Measurements from ENCODE around the gene KLHL2. TPM values are rescaled to one million over a fixed set of nuclear protein-coding genes. Genes with fewer than 3 reads are reported as not detected.

Gene KLHL2
- total RNA-seq, 1 donor: 16.4 TPM

DNA sequence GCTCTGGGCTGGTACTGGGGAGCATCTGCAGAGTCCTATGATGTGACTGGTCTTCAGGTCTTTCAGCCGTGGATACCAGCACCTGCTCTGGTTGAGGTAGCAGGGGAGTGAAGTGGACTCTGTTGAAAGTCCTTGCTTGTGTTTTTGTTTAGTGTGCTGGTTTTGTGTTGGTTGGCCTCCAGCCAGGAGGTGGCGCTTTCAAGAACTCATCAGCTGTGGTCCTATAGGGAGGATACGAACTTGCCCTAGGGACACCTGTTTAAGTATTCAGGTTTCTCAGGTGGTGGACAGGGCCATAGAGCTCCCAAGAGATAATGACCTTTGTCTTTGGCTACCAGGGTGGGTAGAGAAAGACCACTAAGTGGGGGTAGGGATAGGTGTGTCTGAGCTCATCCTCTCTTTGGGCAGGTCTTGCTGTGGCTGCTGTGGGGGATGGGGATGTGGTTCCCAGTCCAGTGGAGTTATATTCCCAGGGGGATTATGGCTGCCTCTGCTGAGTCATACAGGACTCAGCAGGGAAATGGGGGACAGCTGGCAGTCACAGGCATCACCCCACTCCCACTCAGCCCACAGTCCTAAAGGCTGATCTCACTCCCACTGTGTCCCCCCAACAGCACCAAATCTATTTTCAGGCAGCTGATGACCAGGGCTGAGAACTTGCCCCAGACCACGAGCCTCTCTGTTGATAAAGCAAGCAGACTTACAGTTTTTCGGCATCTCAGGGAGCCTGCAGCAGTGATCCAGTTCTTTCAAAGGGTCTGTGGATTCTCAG lies 144.2 kb downstream of the KLHL2 start:
- H3K4me3 ChIP-seq (ENCODE audit: low read depth, low read length): no peak overlapping the region
- no peak for DNase-seq (ENCODE audit: low read depth)
- TF ChIP-seq, protein P1, sequence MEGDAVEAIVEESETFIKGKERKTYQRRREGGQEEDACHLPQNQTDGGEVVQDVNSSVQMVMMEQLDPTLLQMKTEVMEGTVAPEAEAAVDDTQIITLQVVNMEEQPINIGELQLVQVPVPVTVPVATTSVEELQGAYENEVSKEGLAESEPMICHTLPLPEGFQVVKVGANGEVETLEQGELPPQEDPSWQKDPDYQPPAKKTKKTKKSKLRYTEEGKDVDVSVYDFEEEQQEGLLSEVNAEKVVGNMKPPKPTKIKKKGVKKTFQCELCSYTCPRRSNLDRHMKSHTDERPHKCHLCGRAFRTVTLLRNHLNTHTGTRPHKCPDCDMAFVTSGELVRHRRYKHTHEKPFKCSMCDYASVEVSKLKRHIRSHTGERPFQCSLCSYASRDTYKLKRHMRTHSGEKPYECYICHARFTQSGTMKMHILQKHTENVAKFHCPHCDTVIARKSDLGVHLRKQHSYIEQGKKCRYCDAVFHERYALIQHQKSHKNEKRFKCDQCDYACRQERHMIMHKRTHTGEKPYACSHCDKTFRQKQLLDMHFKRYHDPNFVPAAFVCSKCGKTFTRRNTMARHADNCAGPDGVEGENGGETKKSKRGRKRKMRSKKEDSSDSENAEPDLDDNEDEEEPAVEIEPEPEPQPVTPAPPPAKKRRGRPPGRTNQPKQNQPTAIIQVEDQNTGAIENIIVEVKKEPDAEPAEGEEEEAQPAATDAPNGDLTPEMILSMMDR (IDR thresholded peaks at IDR 0.05; ENCODE audit: insufficient read depth, low read depth, low read length): no peak

DNA sequence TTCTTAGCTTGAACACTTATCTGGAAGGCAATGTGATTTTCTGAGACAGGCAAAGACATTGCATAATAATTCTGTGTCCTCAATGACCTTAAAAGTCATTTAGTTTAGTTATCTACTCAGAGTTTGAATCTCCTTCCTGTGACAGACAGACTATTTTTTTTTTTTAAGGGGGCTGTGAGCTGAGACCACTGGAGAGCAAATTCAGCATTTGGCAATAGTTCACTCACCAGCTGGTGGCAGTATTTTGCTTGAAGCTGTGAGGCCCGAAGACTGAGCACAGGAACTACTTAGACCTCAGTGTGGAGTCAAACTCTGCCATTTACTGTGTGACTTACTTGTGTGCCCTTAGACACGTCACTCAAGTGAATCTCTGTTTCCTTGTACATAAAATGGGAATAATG lies 148.5 kb downstream of the KLHL2 start:
- peak; percentile 50 for DNase-seq (ENCODE audit: low read depth)
- TF ChIP-seq, protein P1 (IDR thresholded peaks at IDR 0.05; ENCODE audit: insufficient read depth, low read depth, low read length): peak; percentile 60

DNA sequence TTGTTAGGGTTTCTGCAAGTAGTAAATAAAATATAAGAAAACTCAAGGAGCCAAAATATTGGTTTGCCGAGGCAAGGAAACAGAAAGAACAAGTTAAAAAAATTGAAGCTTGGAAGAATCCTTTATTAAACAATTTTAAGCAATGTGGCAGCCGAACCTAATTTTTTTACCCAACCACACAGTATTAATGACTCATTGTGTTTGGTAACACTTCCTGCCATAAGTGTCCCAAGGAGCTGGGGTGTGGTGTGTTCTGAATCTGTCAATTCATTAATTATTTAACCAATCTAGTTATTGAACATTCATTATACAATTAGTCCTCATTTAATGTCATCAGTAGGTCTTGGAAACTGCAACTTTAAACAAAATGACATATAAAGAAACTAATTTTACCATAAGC lies 152.1 kb downstream of the KLHL2 start:
- peak; percentile 38 for DNase-seq (ENCODE audit: low read depth)
- TF ChIP-seq, protein P1 (IDR thresholded peaks at IDR 0.05; ENCODE audit: insufficient read depth, low read depth, low read length): no peak
- no peak overlapping the region for H3K4me3 ChIP-seq (ENCODE audit: low read depth, low read length)

More for the DNA sequence above, 148.5 kb downstream of the KLHL2 start:
- no peak overlapping the region for H3K4me3 ChIP-seq (ENCODE audit: low read depth, low read length)

DNA sequence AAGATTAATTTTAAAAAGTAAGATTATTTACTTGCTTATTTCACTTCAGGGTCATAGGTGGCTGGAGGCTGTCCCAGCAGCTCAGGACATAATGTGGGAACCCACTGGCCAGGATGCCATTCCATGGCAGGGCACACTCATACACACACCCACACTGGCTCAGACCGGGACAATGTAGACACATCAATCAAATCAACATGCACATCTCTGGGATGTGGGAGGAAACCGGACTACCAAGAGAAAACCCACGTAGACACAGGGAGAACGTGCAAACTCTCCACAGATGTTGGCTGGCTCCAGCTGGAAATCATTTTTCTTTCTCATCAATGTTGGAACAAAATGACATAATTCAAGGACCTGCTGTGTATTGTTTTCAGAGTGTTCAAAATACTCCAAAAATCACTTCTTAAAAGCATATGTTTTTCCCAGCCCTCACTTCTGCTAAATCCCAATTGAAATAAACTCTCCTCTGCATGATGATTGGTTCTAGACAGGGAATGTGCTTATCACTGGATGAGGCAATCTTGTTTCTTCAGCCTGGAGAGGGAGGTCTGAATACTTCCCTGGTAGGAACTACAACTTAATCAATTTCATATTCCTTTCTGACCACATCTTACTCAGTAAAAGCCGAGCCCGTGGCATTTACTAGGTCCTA lies 152.8 kb downstream of the KLHL2 start:
- peak; percentile 45 for DNase-seq (ENCODE audit: low read depth)
- TF ChIP-seq, protein P1 (IDR thresholded peaks at IDR 0.05; ENCODE audit: insufficient read depth, low read depth, low read length): no peak
- H3K4me3 ChIP-seq (ENCODE audit: low read depth, low read length): no peak overlapping the region

DNA sequence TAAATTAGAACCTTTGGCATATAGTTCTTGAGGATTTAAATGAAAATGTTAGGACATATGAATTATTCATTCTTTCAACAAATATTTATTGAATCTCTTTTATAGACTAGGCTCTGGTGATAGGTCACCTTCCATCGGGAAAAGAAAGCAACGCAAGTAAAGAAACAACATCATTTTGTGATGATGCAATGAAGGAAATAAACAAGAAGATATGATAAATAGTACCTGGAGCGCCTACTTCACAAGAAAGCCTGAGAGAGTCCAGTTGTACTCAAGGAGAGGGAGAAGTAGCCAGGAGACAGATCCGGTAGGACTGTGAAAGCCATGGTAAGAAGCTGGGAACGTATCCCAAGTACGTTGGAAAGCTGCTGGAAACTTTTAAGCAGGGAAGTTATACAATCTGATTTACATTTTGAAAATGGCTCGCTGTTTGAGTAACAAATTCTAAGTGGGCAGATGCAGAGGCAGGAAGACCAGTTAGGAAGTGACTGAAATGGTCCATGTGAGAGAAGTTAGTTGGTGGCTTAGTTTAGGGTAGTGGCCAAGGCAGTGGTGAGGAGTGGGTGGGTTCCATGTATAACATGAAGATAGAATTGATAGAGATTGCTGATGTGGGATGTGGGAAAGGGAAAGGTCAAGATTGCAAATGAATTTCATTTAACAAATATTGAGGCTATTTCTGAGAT lies 153.8 kb downstream of the KLHL2 start:
- DNase-seq (ENCODE audit: low read depth): no peak
- no peak overlapping the region for H3K4me3 ChIP-seq (ENCODE audit: low read depth, low read length)
- TF ChIP-seq, protein P1 (IDR thresholded peaks at IDR 0.05; ENCODE audit: insufficient read depth, low read depth, low read length): no peak

DNA sequence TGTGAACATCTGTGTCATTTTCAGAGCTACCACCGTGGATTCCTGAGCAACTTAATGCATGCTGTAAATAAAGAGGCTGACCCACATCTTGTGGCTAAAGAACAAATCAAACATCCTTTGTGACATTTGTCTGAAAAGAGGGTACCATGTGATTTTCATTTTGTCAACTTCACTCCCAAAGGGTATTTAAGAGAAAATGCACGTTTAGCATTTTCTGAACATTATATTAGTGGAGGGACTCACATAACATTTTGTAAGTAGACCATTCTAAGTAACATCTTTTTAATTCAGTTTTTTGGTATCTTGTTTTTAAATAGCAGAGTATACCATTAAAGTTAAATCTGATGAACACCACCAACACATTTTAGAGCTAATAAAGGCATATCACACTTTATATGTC lies 154.4 kb downstream of the KLHL2 start:
- no peak overlapping the region for H3K4me3 ChIP-seq (ENCODE audit: low read depth, low read length)
- DNase-seq (ENCODE audit: low read depth): no peak
- TF ChIP-seq, protein P1 (IDR thresholded peaks at IDR 0.05; ENCODE audit: insufficient read depth, low read depth, low read length): no peak

Measured in fibroblast of villous mesenchyme (primary cell).